Activated T-helper 1 cell treated with Interleukin-2 at 50 U/mL for 16 hours (primary cell): ENCODE measurements around the gene SCP2.

Source experiments
- DNase-seq: peaks from one replicate; pipeline ENCODE4 v3.0.0-alpha.2; 2020; ENCODE audit warnings: low read depth

The SCP2 gene

GRCh38 chr1:53067886-53068285, 140.8 kb downstream of the SCP2 start:
- no peak for DNase-seq

- DNase-seq = no peak
Measured at GRCh38 chr1:53068314-53069099, 141.4 kb downstream of the SCP2 start.

- no peak for DNase-seq
Measured at GRCh38 chr1:53069265-53069662, 142.2 kb downstream of the SCP2 start.

- no peak for DNase-seq
Measured at GRCh38 chr1:53069663-53070327, 142.7 kb downstream of the SCP2 start.

- DNase-seq = no peak
Measured at GRCh38 chr1:53070621-53071020, 143.5 kb downstream of the SCP2 start.

- no peak for DNase-seq
Measured at GRCh38 chr1:53071167-53071865, 144.2 kb downstream of the SCP2 start.

- no peak for DNase-seq
Measured at GRCh38 chr1:53071915-53072314, 144.8 kb downstream of the SCP2 start.

GRCh38 chr1:53073287-53073686, 146.2 kb downstream of the SCP2 start:
- no peak for DNase-seq

GRCh38 chr1:53073868-53074311, 146.8 kb downstream of the SCP2 start:
- DNase-seq = no peak

- no peak for DNase-seq
Measured at GRCh38 chr1:53074313-53075154, 147.5 kb downstream of the SCP2 start.

- no peak for DNase-seq
Measured at GRCh38 chr1:53075206-53075605, 148.1 kb downstream of the SCP2 start.

GRCh38 chr1:53075761-53076163, 148.7 kb downstream of the SCP2 start:
- no peak for DNase-seq

GRCh38 chr1:53076165-53076564, 149.1 kb downstream of the SCP2 start:
- DNase-seq = no peak

GRCh38 chr1:53076721-53077598, 149.9 kb downstream of the SCP2 start:
- no peak for DNase-seq

GRCh38 chr1:53077599-53077965, 150.5 kb downstream of the SCP2 start:
- no peak for DNase-seq

- no peak for DNase-seq
Measured at GRCh38 chr1:53078333-53079101, 151.4 kb downstream of the SCP2 start.

- no peak for DNase-seq
Measured at GRCh38 chr1:53079251-53079650, 152.2 kb downstream of the SCP2 start.

GRCh38 chr1:53080041-53080440, 153.0 kb downstream of the SCP2 start:
- DNase-seq = no peak

GRCh38 chr1:53080769-53081168, 153.7 kb downstream of the SCP2 start:
- DNase-seq = no peak

- DNase-seq = no peak
Measured at GRCh38 chr1:53081384-53082066, 154.4 kb downstream of the SCP2 start.
